K562 (cell line): ENCODE measurements around the gene SLC17A9. TPM values are rescaled to one million over a fixed set of nuclear protein-coding genes. Genes with fewer than 3 reads are reported as not detected.
A peak's percentile ranks its signal among the peaks of the same experiment; 100 is the strongest.

ENCODE experiments used
- CLOCK ChIP-seq: fragments of 250-450 bp; sonication (Bioruptor Pico); IDR thresholded peaks from 2 replicates; pipeline ENCODE4 v1.4.0; 2020; ENCODE audit warnings: mild to moderate bottlenecking, moderate library complexity, borderline replicate concordance
- DIDO1 ChIP-seq: fragments of 450-650 bp; IDR thresholded peaks from 2 replicates; pipeline ENCODE4 v1.6.1; 2016; ENCODE audit warnings: low read depth, missing biosample characterization, missing genetic modification characterization
- ETV6 ChIP-seq, 3 experiments: fragments of 150-350 bp in 1 of 3; sonication (generic) in 1 of 3; formaldehyde crosslinking in 1 of 3; IDR thresholded peaks; 2 replicates each; pipeline versions ENCODE4 v1.6.1 to v1.8.0; 2014 to 2022; ENCODE audit warnings: borderline replicate concordance in 2 of 3, low read depth in 2 of 3, antibody characterized with exemption in 1 of 3, low read length in 1 of 3, mild to moderate bottlenecking in 1 of 3, missing genetic modification reagents in 1 of 3
- LARP7 ChIP-seq: fragments of 450-650 bp; IDR thresholded peaks from 2 replicates; pipeline ENCODE4 v1.6.1; 2016
- NCOA4 ChIP-seq: fragments of 450-650 bp; IDR thresholded peaks from 2 replicates; pipeline ENCODE4 v1.6.1; 2018; ENCODE audit warnings: mild to moderate bottlenecking; ENCODE audit not compliant: partially characterized antibody
- PREB ChIP-seq: sonication (generic); formaldehyde crosslinking; IDR thresholded peaks from 2 replicates; pipeline ENCODE4 v1.8.1; 2023; ENCODE audit warnings: mild to moderate bottlenecking, missing genetic modification reagents
- SOX6 ChIP-seq: fragments of 450-650 bp; IDR thresholded peaks from 2 replicates; pipeline ENCODE4 v1.6.1; 2014; ENCODE audit warnings: mild to moderate bottlenecking
- TCF3 ChIP-seq: sonication (generic); formaldehyde crosslinking; IDR thresholded peaks from 2 replicates; pipeline ENCODE4 v1.4.0; 2020; ENCODE audit warnings: mild to moderate bottlenecking, missing genetic modification reagents
- ZNF212 ChIP-seq: fragments of 450-650 bp; formaldehyde crosslinking; IDR thresholded peaks from 2 replicates; pipeline ENCODE4 v1.4.0; 2020; ENCODE audit warnings: mild to moderate bottlenecking
- ZNF655 ChIP-seq: fragments of 250-450 bp; sonication (Bioruptor Pico); IDR thresholded peaks from 2 replicates; pipeline ENCODE4 v1.5.0; 2021
- ZNF740 ChIP-seq, 3 experiments: fragments of 200-800 bp in 1 of 3; sonication (Bioruptor generic) in 1 of 3; sonication (generic) in 1 of 3; formaldehyde crosslinking in 1 of 3; IDR thresholded peaks; 2 replicates each; pipeline versions ENCODE4 v1.6.1 to v1.8.0; 2016 to 2022; ENCODE audit warnings: mild to moderate bottlenecking in 2 of 3, missing compliant biosample characterization in 2 of 3, missing genetic modification characterization in 2 of 3, missing genetic modification reagents in 1 of 3
- polyA plus RNA-seq, 8 experiments: library from polyadenylated mRNA; depleted of rRNA in 4 of 8; stranded (reverse) in 5 of 8; unstranded in 3 of 8; fragments of >200 nt; fragmentation: Nextera tagmentation in 2 of 8; fragmentation: Illumina TruSeq in 1 of 8; extraction: Ambion mirVana in 2 of 8; extraction: Trizol in 1 of 8; gene quantifications; 2 replicates each; pipeline versions ENCODE4 v1.2.1 to v1.2.3, GENCODE V29; 2011 to 2014; ENCODE audit warnings: inconsistent platforms in 1 of 8, missing spikeins in 1 of 8
- total RNA-seq, 7 experiments: library from RNA; depleted of rRNA in 6 of 7; stranded (reverse); fragments of >200 nt in 6 of 7; fragmentation: Illumina TruSeq in 2 of 7; extraction: Trizol in 2 of 7; gene quantifications; 2 replicates each; pipeline versions ENCODE4 v1.2.1 to v1.2.3, GENCODE V29; 2011 to 2021; ENCODE audit warnings: low replicate concordance in 1 of 7
- TF ChIP-seq, protein P1 (sequence below): fragments of 250-450 bp; sonication (Bioruptor Pico); IDR thresholded peaks from 2 replicates; pipeline ENCODE4 v1.9.0; 2021; ENCODE audit warnings: mild to moderate bottlenecking
- TF ChIP-seq, protein P2 (sequence below): fragments of 250-450 bp; sonication (Bioruptor Pico); IDR thresholded peaks from 2 replicates; pipeline ENCODE4 v1.8.0; 2022; ENCODE audit warnings: inconsistent platforms
- TF ChIP-seq, protein P3 (sequence below): fragments of 250-450 bp; sonication (Bioruptor Pico); IDR thresholded peaks from 2 replicates; pipeline ENCODE4 v1.5.0; 2020; ENCODE audit warnings: mild to moderate bottlenecking, borderline replicate concordance

SLC17A9 gene
- total and polyA plus RNA-seq, 9 of the 15 experiments (the other 6 are each of a cell fraction or from before 2014, with no cell fraction given), result 0.04 to 0.31 TPM; not detected in 7

GRCh38 chr20:62937268-62938104 is 15.0 kb upstream of the SLC17A9 start (continued):
- no peak for TF ChIP-seq CLOCK
- 0 out of 2 replicates have a peak, but pooled peaks have one; percentile 38 for TF ChIP-seq TCF3
- no peak for TF ChIP-seq ZNF212 (CRISPR knock-in tag)
- peak; percentile 59; the same call in 1 of the 2 replicates for TF ChIP-seq SOX6
- TF ChIP-seq ZNF740 (CRISPR knock-in tag; IDR thresholded peaks at IDR 0.05), result no peak
- no peak for TF ChIP-seq ZNF740 (tag; IDR thresholded peaks at IDR 0.05)
- TF ChIP-seq, protein P1, sequence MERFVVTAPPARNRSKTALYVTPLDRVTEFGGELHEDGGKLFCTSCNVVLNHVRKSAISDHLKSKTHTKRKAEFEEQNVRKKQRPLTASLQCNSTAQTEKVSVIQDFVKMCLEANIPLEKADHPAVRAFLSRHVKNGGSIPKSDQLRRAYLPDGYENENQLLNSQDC, result no peak
- TF ChIP-seq ZNF655 (CRISPR knock-in tag), result no peak
- no peak for TF ChIP-seq ETV6 (IDR thresholded peaks at IDR 0.05; ENCODE audit: borderline replicate concordance in 1 of 2, low read depth in 2 of 2, low read length in 1 of 2)
- TF ChIP-seq ETV6 (CRISPR knock-in tag; IDR thresholded peaks at IDR 0.05; ENCODE audit: borderline replicate concordance), result no peak
- TF ChIP-seq DIDO1 (tag), result no peak
- TF ChIP-seq PREB (CRISPR knock-in tag), result no peak
- no peak for TF ChIP-seq NCOA4
- TF ChIP-seq LARP7, result no peak
- TF ChIP-seq, protein P2, sequence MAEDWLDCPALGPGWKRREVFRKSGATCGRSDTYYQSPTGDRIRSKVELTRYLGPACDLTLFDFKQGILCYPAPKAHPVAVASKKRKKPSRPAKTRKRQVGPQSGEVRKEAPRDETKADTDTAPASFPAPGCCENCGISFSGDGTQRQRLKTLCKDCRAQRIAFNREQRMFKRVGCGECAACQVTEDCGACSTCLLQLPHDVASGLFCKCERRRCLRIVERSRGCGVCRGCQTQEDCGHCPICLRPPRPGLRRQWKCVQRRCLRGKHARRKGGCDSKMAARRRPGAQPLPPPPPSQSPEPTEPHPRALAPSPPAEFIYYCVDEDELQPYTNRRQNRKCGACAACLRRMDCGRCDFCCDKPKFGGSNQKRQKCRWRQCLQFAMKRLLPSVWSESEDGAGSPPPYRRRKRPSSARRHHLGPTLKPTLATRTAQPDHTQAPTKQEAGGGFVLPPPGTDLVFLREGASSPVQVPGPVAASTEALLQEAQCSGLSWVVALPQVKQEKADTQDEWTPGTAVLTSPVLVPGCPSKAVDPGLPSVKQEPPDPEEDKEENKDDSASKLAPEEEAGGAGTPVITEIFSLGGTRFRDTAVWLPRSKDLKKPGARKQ (CRISPR knock-in tag), result no peak
- TF ChIP-seq, protein P3, sequence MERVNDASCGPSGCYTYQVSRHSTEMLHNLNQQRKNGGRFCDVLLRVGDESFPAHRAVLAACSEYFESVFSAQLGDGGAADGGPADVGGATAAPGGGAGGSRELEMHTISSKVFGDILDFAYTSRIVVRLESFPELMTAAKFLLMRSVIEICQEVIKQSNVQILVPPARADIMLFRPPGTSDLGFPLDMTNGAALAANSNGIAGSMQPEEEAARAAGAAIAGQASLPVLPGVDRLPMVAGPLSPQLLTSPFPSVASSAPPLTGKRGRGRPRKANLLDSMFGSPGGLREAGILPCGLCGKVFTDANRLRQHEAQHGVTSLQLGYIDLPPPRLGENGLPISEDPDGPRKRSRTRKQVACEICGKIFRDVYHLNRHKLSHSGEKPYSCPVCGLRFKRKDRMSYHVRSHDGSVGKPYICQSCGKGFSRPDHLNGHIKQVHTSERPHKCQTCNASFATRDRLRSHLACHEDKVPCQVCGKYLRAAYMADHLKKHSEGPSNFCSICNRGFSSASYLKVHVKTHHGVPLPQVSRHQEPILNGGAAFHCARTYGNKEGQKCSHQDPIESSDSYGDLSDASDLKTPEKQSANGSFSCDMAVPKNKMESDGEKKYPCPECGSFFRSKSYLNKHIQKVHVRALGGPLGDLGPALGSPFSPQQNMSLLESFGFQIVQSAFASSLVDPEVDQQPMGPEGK, result no peak
